GM13977 (cell line): Measurements from ENCODE around the gene GIGYF2.

Source experiments
- DNase-seq: peaks from one replicate; pipeline ENCODE4 v3.0.0; 2012; ENCODE audit warnings: low spot score
- CTCF ChIP-seq: IDR thresholded peaks from 2 replicates; pipeline ENCODE4 v1.5.1; 2012; ENCODE audit warnings: mild to moderate bottlenecking, control low read depth; ENCODE audit not compliant: insufficient read depth; ENCODE audit errors: extremely low read depth, missing control alignments
- in situ Hi-C: fragments of 300-500 bp; cut with MboI; formaldehyde crosslinking; loops from one replicate; pipeline ENCODE4 v1.12.0; 2022; ENCODE audit warnings: low sequenced_read_pairs, low pct_unique_long_range_greater_than_20kb, mixed read lengths, inconsistent platforms; ENCODE audit not compliant: unreplicated experiment

Gene GIGYF2

GRCh38 chr2:232697059-232697806 is at the start of gene GIGYF2:
GIGYF2 (plus strand) TSS chr2:232697331; CDS start chr2:232735198, 37,867 bp downstream.
- in situ Hi-C loops, result no loop called here
- DNase-seq, result peak; percentile 96
- TF ChIP-seq CTCF, result no peak

GRCh38 chr2:232649033-232649432 is 48.1 kb upstream of the GIGYF2 start:
- TF ChIP-seq CTCF, result no peak
- in situ Hi-C loops, result no loop called here

DNA sequence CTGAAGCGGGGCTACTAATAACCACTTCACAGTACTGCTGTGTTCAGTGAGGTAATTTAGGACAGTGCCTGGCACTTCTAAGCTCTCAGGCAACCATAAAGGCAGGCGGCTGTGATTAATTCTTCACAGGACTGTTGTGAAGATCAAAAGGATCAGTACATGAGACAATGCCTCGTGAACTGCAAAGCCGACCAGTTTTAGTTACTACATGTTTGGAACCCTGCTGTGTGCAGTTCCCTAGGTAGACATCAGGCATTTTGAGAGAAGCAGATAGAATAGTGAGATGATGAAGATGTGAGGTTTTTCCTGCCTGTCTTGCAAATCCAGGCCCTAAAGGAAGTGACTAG is 44.7 kb upstream of the GIGYF2 start:
- TF ChIP-seq CTCF, result no peak
- no peak for DNase-seq
- in situ Hi-C loops, result no loop called here

More at GRCh38 chr2:232649033-232649432, 48.1 kb upstream of the GIGYF2 start:
- DNase-seq, result no peak

- no peak for DNase-seq
- in situ Hi-C loops, result no loop called here
- no peak for TF ChIP-seq CTCF
These were observed 43.7 kb upstream of the GIGYF2 start for GRCh38 chr2:232653441-232653840.

DNA sequence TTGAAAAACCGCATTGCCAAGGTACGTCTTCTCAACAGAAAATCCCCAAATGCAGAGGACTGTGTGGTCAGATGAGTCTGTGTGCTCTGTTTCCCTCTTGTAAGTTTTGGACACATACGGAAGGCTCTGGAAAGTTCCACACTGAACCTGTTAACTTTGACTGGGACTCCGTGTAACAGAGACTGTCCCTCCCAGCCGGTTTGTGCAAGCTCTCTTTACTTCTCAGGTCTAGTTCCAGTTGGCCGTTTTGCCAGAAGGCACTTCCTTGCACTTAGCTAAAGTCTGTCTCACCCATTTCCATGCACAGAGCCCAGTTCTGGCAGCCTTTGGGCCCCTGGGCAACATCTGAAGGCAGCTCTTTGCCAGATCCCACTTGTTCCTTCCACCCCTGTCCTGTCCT is 41.7 kb upstream of the GIGYF2 start:
- no peak for DNase-seq
- TF ChIP-seq CTCF, result no peak
- in situ Hi-C loops, result no loop called here

DNA sequence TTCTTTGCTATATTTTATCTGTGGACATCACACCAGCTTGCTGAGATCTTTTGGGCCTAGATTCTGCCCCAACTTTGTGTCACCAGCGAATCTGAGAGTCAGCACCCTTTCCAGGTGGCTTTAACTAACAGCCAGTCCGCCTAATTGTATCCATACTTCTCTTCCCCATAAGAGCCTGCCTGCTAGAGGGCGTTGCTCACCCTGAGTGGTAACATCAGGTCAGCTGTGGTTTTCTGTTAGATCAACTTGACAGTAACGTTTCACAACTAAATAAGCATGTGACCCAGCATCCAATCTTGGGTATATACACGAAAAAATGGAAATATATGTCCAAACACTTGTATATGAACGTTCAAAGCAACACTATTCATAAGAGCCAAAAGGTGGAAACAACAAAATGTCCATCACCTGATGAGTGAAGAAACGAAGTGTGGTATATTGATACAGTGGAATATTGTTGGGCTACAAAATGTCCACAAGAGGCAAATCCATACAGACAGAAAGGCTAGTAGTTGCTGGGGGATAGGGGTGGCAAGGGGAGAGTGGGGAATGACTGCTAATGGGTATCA is 38.8 kb upstream of the GIGYF2 start:
- no peak for DNase-seq
- in situ Hi-C loops, result no loop called here
- peak; percentile 10 for TF ChIP-seq CTCF
